ENCODE measurements around the gene IFI35.
A peak's percentile ranks its signal among the peaks of the same experiment; 100 is the strongest.
"Not testable (repeated sequence)": the region's sequence is repeated elsewhere in the genome, so short reads cannot be mapped to it uniquely, and the experiment has no call there.

IFI35 gene

GRCh38 chr17:42997984-42998938, 8.3 kb upstream of the IFI35 start, which contains the start of gene RPL27:
Gene RPL27, plus strand, starts transcription at chr17:42998419. Its CDS starts 332 bp downstream, at chr17:42998751.
- peak; percentile 94 for DNase-seq (ENCODE audit: low spot score)

DNA sequence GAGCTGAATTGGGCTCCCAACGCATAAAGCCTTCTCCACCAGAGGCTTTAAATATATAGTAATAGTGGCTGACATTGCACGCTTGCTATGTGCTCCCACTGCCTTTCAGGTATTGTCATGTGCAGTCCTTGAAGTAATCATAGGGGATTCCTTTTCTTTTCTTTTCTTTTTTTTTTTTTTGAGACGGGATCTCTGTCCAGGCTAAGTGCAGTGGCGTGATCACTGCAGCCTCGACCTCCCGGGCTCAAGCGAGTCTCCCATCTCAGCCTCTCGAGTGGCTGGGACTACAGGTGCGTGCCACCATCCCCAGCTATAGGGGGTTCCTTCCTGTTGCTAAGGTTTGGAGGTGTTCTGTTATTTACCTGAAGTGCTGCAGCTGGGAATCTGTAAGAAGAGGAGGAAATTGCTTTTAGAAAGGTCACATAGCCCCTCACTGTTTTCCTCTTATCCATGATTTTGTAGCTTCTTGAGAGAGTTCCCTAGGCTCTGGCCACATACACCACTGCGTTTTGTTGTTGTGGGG, 7.5 kb upstream of the IFI35 start:
- DNase-seq (ENCODE audit: low spot score), result no peak

- not testable (repeated sequence) for DNase-seq (ENCODE audit: low spot score)
Measured at GRCh38 chr17:43000894-43001293, 5.7 kb upstream of the IFI35 start.

DNA sequence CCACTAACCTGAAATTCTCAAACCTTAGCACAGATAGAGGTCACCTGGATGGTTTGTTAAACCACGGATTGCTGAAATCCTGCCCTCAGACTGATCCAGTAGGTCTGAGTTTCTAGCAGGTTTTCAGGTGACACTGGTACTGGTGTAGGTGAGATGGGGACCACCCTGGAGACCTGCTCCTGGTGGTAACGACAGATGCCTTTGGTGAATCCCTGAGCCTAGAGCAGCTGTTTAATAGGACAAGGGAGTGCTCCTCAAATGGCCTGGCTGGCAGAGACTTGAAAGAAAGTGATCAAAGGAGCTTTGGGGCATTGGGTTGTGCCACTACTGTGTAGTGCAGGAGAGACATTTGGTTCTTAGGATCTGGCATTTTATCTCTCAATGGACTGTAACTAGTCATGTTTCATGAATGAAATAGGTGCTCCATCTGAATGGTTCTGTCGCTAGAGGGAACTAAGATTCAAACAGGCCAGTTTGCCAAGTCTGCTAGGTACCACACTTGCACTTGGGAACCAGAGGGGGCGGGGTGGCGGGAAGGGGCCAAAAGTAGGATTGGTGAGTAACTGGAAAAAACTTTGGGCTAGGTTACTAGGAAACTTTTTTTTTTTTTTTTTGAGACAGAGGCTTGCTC, 2.9 kb upstream of the IFI35 start:
- no peak for DNase-seq (ENCODE audit: low spot score)

DNA sequence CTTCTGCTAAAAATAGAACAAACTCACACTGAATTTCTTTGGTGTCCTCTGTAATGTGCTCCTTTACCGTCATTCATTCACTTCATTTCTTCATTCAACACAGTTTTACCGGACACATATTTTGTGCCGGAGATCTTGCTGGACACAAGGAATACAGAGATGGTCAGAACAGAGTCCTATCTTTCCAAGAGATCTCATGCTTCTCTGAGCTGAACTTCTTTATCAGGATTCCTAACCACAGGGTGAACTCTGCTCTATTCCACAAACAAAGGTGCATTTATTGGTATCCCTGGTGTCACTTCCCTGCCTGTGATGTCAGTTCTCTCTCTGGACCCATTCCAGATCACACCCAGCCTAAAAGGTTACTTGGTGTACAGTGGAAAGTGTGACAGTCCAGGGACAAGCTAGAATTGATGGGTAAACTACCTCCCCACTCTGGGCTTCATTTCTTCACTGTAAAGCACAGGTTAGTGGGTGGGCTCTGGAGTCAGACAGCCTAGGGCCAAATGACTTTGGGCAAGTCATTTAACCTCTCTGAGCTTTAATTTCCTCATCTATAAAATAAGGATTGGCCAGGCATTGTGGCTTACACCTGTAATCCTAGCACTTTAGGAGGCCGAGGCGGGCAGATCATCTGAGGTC, 4.2 kb downstream of the IFI35 start:
- DNase-seq (ENCODE audit: low spot score), result no peak

GRCh38 chr17:43011728-43012472, 5.3 kb downstream of the IFI35 start:
- DNase-seq (ENCODE audit: low spot score), result no peak

- no peak for DNase-seq (ENCODE audit: low spot score)
Measured at GRCh38 chr17:43013296-43013695, 6.7 kb downstream of the IFI35 start.

DNA sequence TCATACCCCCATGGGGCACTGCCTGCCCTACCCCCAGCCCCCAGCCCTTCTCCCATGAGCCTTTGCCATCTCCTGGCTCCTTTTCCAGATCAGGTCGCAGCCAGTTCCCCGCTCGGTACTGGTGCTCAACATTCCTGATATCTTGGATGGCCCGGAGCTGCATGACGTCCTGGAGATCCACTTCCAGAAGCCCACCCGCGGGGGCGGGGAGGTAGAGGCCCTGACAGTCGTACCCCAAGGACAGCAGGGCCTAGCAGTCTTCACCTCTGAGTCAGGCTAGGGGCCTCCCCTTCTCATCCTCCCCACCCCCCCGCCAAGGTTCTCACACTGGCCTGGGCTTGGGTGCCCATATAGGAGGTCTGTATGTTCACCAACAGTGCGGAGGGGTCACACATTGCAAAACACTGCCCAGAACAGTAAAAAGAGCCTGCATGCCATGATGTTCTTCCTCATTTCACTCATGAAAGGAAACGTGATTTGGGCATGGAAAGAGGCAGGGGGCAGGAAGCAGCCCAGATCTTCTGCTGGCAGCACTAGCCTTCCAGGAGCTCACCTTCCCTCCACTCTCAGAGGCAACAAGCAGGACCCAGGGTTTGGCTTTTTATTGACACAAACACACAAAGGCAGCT, 7.5 kb downstream of the IFI35 start:
- DNase-seq (ENCODE audit: low spot score), result no peak

GRCh38 chr17:43014649-43015542, 8.3 kb downstream of the IFI35 start:
- DNase-seq (ENCODE audit: low spot score), result no peak

DNA sequence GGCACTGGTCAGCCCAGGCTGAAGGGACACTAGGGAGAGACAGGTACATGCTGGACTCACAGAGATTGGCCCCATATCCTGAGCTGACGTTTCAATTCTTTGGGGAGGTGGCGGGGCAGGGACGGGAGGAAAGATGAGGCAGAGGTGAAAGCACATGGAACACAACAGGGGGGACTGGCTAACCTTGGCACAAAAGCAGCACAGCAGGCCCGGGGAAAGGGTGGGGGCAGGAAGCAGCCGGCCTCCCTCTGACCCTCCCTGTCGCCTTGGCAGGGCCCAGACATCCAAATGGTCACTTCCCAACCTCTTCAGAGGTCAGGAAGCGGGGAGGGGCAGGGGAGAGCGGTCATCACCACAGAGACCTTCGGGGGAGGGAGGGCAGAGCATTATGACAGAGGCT, 9.0 kb downstream of the IFI35 start:
- DNase-seq (ENCODE audit: low spot score), result no peak

GRCh38 chr17:43016216-43016615, 9.6 kb downstream of the IFI35 start:
- no peak for DNase-seq (ENCODE audit: low spot score)

GRCh38 chr17:43018008-43018853, 11.6 kb downstream of the IFI35 start:
- no peak for DNase-seq (ENCODE audit: low spot score)

DNA sequence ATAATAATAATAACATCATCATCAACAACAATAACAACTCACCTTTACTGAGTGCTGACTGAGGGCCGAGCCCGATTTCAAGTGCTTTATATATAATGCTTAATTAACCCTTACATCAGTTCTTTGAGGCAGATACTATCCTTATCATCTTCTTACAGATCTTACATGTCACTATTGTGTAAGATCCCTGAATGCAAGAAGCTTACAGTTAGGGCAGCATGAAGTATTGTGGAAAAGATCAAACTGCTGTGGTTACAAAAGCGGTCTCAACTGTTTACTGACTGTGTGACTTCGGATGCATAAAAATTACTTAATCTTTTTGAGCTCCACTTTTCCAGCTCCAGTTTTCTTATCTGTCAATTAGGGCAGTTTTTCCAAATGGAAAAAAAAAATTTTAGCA, 12.3 kb downstream of the IFI35 start:
- DNase-seq (ENCODE audit: low spot score), result no peak

DNA sequence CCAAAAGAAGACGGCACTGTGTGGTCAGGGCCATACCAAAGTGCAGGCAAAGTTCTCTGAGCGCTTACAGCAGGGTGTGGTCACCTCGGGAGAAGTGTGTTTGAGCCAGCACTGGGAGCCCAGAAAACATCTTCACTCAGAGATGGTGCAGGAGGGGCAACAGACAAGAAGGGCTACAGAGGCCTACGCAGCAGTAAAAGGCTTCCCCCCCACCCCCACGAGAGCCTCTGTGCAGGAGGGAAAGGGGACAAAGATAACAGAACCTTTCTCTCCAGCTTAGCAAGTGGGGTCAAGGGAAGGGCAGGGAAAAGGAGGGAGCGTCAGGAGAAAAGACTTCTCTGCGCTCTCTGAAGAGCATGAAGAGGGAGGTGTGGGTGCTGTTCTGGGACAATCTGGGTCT, 12.8 kb downstream of the IFI35 start:
- DNase-seq (ENCODE audit: low spot score), result no peak

GRCh38 chr17:43020030-43020621, 13.5 kb downstream of the IFI35 start:
- no peak for DNase-seq (ENCODE audit: low spot score)

DNA sequence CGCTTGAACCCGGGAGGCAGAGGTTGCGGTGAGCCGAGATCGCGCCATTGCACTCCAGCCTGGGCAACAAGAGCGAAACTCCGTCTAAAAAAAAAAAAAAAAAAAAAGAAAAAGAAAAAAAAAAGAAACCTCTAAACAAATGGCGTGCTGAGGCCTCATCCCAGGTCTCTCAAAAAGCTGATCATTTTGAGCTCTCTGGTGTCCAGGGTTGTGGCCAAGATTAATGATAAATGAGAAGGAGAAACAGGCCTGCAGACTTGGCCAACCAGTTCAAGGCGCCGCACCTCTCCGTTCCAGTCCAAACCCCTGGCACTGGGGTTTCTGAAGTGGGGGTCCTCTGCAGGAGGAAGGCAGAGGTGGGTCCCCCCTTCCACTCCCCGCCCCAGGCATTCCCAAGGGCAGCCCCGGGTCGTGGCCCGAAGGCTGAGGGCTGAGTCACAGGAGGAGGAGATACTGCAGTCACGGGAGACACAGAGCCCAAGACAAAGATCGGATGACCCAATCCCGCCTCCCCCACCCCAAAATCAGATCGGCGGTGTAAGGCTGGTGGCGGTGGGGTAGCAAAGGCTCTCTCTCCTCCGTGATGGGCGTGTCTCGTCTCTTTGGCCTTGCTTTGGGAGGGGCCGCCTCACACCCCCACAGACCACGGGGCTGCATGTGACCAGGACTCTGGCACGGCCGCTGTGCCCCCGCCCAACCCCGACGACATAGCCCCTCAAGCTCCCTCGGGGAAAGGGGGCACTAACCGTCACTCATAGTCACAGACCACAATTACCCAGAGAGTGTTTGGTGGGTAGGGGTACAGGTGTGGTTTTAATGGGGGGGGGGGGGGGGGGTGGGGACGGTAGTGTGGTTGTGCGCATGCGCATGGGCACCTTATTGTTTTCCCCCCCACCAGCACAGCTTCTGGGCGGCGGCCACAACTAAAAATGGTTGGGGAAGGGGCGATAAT, 14.5 kb downstream of the IFI35 start:
- DNase-seq (ENCODE audit: low spot score), result peak; percentile 94

GRCh38 chr17:43021741-43022512, 15.3 kb downstream of the IFI35 start, which contains the start of gene VAT1:
Gene VAT1, minus strand, starts transcription at chr17:43022385. Its CDS starts 63 bp downstream, at chr17:43022322.
- peak; percentile 92 for DNase-seq (ENCODE audit: low spot score)
